ENCODE measurements around the gene PDZD4.
"Not testable (repeated sequence)": the region's sequence is repeated elsewhere in the genome, so short reads cannot be mapped to it uniquely, and the experiment has no call there.

Gene PDZD4

GRCh38 chrX:153818571-153819383 is 11.6 kb downstream of the PDZD4 start:
- H3K27ac ChIP-seq = peak overlapping the region in 2 of 21 experiments; percentile 37 to 42
- H3K4me3 ChIP-seq = peak overlapping the region; percentile 1 to 36 (median 20)

GRCh38 chrX:153818064-153818463 is 12.3 kb downstream of the PDZD4 start:
- H3K4me3 ChIP-seq, H3K27ac ChIP-seq: not testable (repeated sequence)

- H3K27ac ChIP-seq = no peak overlapping the region
Observed at GRCh38 chrX:153816831-153817690, 13.3 kb downstream of the PDZD4 start.

GRCh38 chrX:153814591-153815315 is 15.6 kb downstream of the PDZD4 start:
- H3K27ac ChIP-seq = no peak overlapping the region
- no peak overlapping the region for H3K4me3 ChIP-seq

More at GRCh38 chrX:153816831-153817690, 13.3 kb downstream of the PDZD4 start:
- no peak overlapping the region for H3K4me3 ChIP-seq

GRCh38 chrX:153813161-153813560 is 17.2 kb downstream of the PDZD4 start:
- Histone ChIP-seq H3K4me3 (no peak overlapping the region), H3K27ac (no peak overlapping the region)

- Histone ChIP-seq H3K27ac (no peak overlapping the region), H3K4me3 (no peak overlapping the region)
Observed at GRCh38 chrX:153812220-153812619, 18.1 kb downstream of the PDZD4 start.

GRCh38 chrX:153807976-153808375 is 22.4 kb downstream of the PDZD4 start:
- no peak overlapping the region for H3K27ac ChIP-seq

GRCh38 chrX:153806999-153807575 is 23.3 kb downstream of the PDZD4 start:
- no peak overlapping the region for H3K27ac ChIP-seq
- H3K4me3 ChIP-seq = no peak overlapping the region

More at GRCh38 chrX:153807976-153808375, 22.4 kb downstream of the PDZD4 start:
- no peak overlapping the region for H3K4me3 ChIP-seq

- H3K4me3 ChIP-seq = no peak overlapping the region
- no peak overlapping the region for H3K27ac ChIP-seq
Observed at GRCh38 chrX:153805436-153805835, 24.9 kb downstream of the PDZD4 start.

GRCh38 chrX:153804621-153805020 is 25.7 kb downstream of the PDZD4 start:
- Histone ChIP-seq H3K27ac (no peak overlapping the region), H3K4me3 (no peak overlapping the region)

GRCh38 chrX:153804100-153804595 is 26.2 kb downstream of the PDZD4 start:
- no peak overlapping the region for H3K27ac ChIP-seq
- no peak overlapping the region for H3K4me3 ChIP-seq

GRCh38 chrX:153803211-153804099 is 26.9 kb downstream of the PDZD4 start:
- H3K4me3 ChIP-seq = no peak overlapping the region
- H3K27ac ChIP-seq = no peak overlapping the region

GRCh38 chrX:153802513-153803045 is 27.8 kb downstream of the PDZD4 start:
- H3K27ac ChIP-seq = no peak overlapping the region
- H3K4me3 ChIP-seq = no peak overlapping the region

GRCh38 chrX:153801669-153802068 is 28.7 kb downstream of the PDZD4 start:
- Histone ChIP-seq H3K4me3 (no peak overlapping the region), H3K27ac (no peak overlapping the region)

- no peak overlapping the region for H3K27ac ChIP-seq
- no peak overlapping the region for H3K4me3 ChIP-seq
Observed at GRCh38 chrX:153800746-153801145, 29.6 kb downstream of the PDZD4 start.

GRCh38 chrX:153800177-153800722 is 30.1 kb downstream of the PDZD4 start:
- Histone ChIP-seq H3K4me3 (no peak overlapping the region), H3K27ac (no peak overlapping the region)

- Histone ChIP-seq H3K4me3 (no peak overlapping the region), H3K27ac (no peak overlapping the region)
Observed at GRCh38 chrX:153799326-153799725, 31.0 kb downstream of the PDZD4 start.

- no peak overlapping the region for H3K4me3 ChIP-seq
- no peak overlapping the region for H3K27ac ChIP-seq
Observed at GRCh38 chrX:153797415-153798015, 32.8 kb downstream of the PDZD4 start.
